CD4-positive, alpha-beta T cell treated with Interleukin-17A for 4 hours (primary cell): ENCODE measurements around the gene PKP1.

ENCODE experiments used
- DNase-seq: peaks from one replicate; pipeline ENCODE4 v3.0.0-alpha.2; 2020; ENCODE audit warnings: mixed read lengths

PKP1 gene

DNA sequence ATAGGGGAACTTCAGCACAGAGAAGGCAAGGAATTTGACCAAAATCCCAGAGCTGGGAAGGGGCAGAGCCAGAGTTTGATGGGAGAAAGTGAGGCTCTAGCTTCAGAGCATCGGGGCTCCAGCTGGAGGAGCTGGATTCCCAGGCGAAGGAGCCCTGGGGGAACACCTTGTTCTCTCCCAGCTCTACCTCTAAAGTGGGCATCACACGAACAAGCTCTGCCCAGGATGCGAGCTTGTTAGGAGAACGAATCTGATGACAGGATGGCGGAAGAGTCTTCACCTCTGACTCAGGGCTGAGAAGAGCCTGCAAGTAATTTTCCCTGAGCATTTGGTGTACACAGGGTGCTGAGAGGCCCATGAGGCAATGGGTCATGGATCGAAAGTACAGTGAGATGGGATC, 72.2 kb downstream of the PKP1 start:
- DNase-seq = no peak

DNA sequence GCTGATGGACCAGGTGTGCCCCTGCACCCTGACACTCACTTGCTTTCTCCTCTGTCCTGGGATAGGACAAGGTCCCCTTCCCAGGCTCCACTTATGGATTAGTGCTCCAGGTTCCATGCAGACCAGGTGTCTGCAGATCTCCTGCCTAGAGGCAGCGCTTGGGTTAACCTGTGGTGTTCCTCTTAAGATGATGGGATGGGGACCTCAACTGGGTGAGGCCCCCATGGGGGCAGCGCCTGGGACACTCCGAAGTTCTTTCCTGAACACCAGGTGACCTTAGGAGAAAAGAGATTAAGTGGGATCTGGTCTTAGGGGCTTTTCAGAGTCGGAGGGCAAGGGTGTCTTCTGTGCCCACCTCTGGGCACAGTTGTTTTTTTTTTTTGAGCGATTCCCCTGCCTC, 72.9 kb downstream of the PKP1 start:
- DNase-seq = no peak

DNA sequence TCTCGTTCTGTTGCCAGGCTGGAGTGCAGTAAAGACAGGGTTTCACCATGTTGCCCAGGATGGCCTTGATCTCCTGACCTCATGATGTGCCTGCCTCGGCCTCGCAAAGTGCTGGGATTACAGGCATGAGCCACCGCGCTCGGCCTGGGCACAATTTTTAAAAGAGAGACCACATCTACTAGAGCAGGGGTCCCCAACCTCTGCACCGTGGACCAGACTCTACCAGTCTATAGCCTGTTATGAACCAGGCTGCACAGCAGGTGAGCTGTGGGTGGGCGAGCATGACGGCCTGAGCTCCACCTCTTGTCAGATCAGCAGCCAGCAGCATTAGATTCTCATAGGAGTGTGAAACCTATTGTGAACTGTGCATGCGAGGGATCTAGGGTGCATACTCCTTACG, 73.4 kb downstream of the PKP1 start:
- DNase-seq = no peak

GRCh38 chr1:201357211-201357610, 73.9 kb downstream of the PKP1 start:
- no peak for DNase-seq

GRCh38 chr1:201357636-201358348, 74.5 kb downstream of the PKP1 start:
- no peak for DNase-seq

- no peak for DNase-seq
Measured at GRCh38 chr1:201358596-201358995, 75.3 kb downstream of the PKP1 start.

DNA sequence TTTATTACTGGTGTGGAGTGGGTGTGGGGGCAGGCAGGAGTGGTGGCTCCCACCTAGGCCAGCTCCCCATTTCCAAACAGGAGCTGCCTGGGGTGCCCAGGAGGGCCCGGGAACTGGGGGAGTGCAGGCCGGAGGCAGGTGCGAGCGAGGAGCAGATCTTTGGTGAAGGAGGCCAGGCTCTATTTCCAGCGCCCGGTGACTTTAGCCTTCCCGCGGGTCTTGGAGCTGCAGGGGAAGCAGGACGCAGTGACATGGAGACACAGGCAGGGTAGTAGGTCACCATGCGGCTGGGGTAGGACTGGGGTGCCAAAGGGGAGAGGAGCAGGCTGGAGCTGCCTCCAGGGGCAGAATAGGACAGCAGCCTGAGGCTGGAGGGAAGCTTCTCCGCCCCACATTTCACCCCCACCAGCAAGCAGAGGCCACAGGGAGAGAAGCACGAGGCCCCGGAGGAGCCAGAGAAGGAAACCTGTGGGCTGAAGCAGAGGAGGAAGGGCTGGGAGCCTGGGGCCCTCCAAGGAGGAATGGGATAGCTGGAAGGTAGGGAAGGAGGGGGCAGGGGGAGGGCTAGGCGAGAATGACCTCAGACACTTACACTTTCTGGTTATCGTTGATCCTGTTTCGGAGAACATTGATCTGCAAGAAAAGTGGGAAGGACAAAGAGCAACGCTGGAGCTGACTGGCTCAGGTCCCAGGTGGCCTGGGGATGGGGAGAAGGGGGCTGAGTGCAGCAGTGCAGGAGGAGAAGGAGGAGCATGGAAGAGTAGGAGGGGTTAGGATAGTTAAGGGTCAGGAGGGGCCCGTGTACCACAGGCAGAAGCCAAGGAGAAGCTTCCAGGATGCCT, 75.9 kb downstream of the PKP1 start:
- no peak for DNase-seq

GRCh38 chr1:201359873-201360210, 76.5 kb downstream of the PKP1 start:
- DNase-seq = no peak

- no peak for DNase-seq
Measured at GRCh38 chr1:201360486-201360885, 77.2 kb downstream of the PKP1 start.

DNA sequence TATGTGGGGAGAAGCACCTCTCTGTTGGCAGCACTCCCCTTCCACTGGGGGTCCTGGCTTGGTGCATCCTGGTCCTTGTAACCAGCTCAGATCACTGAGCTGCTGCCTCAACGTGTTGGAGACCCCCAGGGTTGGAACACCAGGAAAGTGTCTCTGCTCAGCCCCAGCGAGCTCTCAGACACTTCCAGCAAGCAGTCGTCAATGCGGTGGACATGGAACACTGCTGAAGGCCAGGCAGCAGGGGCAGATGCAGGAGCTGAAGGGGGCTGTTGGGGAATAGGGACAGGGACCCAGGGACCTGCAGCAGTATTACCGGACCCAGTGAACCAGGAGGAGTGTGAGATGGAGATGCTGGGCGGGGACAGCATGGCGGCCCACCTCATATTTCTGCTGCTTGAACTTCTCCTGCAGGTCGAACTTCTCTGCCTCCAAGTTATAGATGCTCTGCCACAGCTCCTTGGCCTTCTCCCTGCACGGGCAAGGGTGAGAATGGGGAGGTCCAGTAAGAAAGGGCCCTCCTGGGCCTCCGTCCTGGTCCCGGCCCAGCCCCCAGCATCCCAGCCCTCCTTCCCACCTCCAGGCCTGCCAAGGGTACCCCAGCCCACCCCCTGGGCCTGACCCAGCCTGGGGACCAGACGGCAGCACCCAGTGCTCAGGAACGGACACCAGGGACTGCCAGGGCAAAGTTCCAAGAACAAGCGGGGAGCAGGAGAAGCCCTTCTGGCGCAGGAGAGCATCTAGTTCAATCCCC, 77.8 kb downstream of the PKP1 start:
- DNase-seq = no peak

GRCh38 chr1:201361652-201362504, 78.6 kb downstream of the PKP1 start:
- DNase-seq = no peak

GRCh38 chr1:201362906-201363305, 79.6 kb downstream of the PKP1 start:
- no peak for DNase-seq

GRCh38 chr1:201363467-201363866, 80.2 kb downstream of the PKP1 start:
- no peak for DNase-seq

- no peak for DNase-seq
Measured at GRCh38 chr1:201364808-201365105, 81.5 kb downstream of the PKP1 start.

DNA sequence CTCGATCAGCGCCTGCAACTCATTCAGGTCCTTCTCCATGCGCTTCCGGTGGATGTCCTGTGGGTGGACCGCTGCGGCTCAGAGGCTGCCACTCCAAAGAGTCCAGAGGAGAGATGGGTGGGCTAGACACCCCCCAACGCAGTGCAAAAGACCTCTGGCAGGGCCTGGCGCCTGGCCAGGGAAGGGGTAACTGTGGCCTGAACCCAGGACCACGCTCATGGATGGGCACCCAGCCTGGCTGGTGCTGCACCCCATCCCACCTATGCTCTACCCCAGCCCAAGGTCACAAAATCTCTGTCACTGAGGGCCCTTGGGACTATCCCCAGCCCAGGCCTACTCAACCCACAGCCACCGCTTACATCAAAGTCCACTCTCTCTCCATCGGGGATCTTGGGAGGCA, 81.9 kb downstream of the PKP1 start:
- no peak for DNase-seq

DNA sequence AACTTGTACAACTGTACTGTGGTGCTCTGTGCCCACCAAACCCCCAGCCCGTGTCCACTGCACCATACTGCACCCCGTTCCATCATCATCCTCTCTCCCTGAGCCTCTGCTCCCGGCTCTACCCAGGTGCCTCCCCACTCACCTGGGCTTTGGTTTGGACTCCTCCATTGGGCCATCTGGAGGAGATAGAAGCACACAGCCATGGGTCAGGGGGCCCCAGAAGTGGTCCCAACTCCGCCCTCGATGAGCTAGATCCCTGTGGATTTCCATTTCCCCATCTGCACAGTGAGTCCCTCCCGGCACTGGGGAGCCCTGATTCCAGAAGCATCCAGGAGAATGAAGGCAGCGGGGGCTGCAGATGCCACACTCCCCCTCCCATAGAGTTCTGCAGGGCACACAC, 83.4 kb downstream of the PKP1 start:
- DNase-seq = no peak

- no peak for DNase-seq
Measured at GRCh38 chr1:201369209-201369608, 85.9 kb downstream of the PKP1 start.

- no peak for DNase-seq
Measured at GRCh38 chr1:201370500-201370899, 87.2 kb downstream of the PKP1 start.

DNA sequence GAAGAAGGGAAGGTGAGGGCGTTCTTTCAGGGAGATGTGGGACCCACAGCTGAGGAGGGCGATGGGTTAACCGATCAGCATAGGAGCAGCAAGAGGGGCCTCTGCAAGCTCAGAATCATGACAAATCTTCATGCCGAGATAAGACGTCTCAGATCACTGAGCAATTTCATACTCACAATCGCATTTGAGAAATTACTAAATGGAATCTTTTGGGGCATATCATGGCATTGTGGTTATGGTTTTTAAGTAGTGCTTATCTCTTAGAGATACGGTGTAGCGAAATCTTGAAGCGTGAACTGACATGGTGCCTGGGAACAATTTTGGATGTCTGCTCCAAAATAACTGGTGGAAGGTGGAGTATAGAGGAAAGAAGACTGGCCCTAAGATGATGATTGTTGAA, 88.0 kb downstream of the PKP1 start:
- DNase-seq = no peak

GRCh38 chr1:201371792-201372191, 88.5 kb downstream of the PKP1 start:
- DNase-seq = no peak

GRCh38 chr1:201374364-201374763, 91.1 kb downstream of the PKP1 start:
- no peak for DNase-seq

- DNase-seq = no peak
Measured at GRCh38 chr1:201375169-201375568, 91.9 kb downstream of the PKP1 start.

GRCh38 chr1:201376107-201376463, 92.8 kb downstream of the PKP1 start:
- no peak for DNase-seq
